HepG2 (cell line): ENCODE data around the gene FUOM. TPM values are rescaled to one million over a fixed set of nuclear protein-coding genes. Genes with fewer than 3 reads are reported as not detected.

Experiments used
- AGO1 ChIP-seq: fragments of 200-400 bp; formaldehyde crosslinking; IDR thresholded peaks from 2 replicates; pipeline ENCODE4 v1.6.1; 2017; ENCODE audit warnings: mild to moderate bottlenecking, low read depth, low read length, moderate library complexity; ENCODE audit not compliant: poor library complexity, severe bottlenecking
- DDIT3 ChIP-seq: sonication (generic); formaldehyde crosslinking; IDR thresholded peaks from 2 replicates; pipeline ENCODE4 v1.4.0; 2020; ENCODE audit warnings: mild to moderate bottlenecking, missing genetic modification reagents
- DNMT1 ChIP-seq: sonication (generic); formaldehyde crosslinking; IDR thresholded peaks from 2 replicates; pipeline ENCODE4 v1.5.1; 2020; ENCODE audit warnings: mild to moderate bottlenecking, missing genetic modification reagents
- GMEB1 ChIP-seq: sonication (generic); formaldehyde crosslinking; IDR thresholded peaks from 2 replicates; pipeline ENCODE4 v1.5.1; 2020; ENCODE audit warnings: missing genetic modification reagents, mild to moderate bottlenecking, borderline replicate concordance
- GTF2F1 ChIP-seq: fragments of 150-350 bp; IDR thresholded peaks from 2 replicates; pipeline ENCODE4 v1.6.1; 2014; ENCODE audit warnings: low read length
- HNF4A ChIP-seq: sonication (generic); formaldehyde crosslinking; IDR thresholded peaks from 2 replicates; pipeline ENCODE4 v1.4.0; 2020; ENCODE audit warnings: missing genetic modification reagents
- HNRNPK ChIP-seq: fragments of 200-400 bp; formaldehyde crosslinking; IDR thresholded peaks from 2 replicates; pipeline ENCODE4 v1.6.1; 2018; ENCODE audit warnings: low read length, low read depth, moderate library complexity, mild to moderate bottlenecking; ENCODE audit not compliant: poor library complexity, severe bottlenecking
- HOXA9 ChIP-seq: sonication (generic); formaldehyde crosslinking; IDR thresholded peaks from 2 replicates; pipeline ENCODE4 v1.8.1; 2022; ENCODE audit warnings: missing genetic modification reagents, mild to moderate bottlenecking, moderate library complexity, borderline replicate concordance
- KMT2A ChIP-seq: sonication (generic); formaldehyde crosslinking; IDR thresholded peaks from 2 replicates; pipeline ENCODE4 v1.4.0; 2020; ENCODE audit warnings: missing genetic modification reagents
- MAFF ChIP-seq: IDR thresholded peaks from 2 replicates; pipeline ENCODE4 v1.6.1; 2011; ENCODE audit warnings: low read depth, low read length, improper control_type of control experiment
- REL ChIP-seq: sonication (generic); formaldehyde crosslinking; conservative IDR thresholded peaks from 2 replicates; pipeline ENCODE4 v1.8.0; 2022; ENCODE audit warnings: mild to moderate bottlenecking, missing genetic modification reagents, moderate library complexity
- YEATS4 ChIP-seq: sonication (generic); formaldehyde crosslinking; IDR thresholded peaks from 2 replicates; pipeline ENCODE4 v1.4.0; 2020; ENCODE audit warnings: missing genetic modification reagents, borderline replicate concordance
- ZFP41 ChIP-seq: sonication (generic); formaldehyde crosslinking; IDR thresholded peaks from 2 replicates; pipeline ENCODE4 v1.4.0; 2020; ENCODE audit warnings: mild to moderate bottlenecking, missing genetic modification reagents, borderline replicate concordance
- ZFP90 ChIP-seq: sonication (generic); formaldehyde crosslinking; IDR thresholded peaks from 2 replicates; pipeline ENCODE4 v1.8.0; 2022; ENCODE audit warnings: missing genetic modification reagents, mild to moderate bottlenecking, inconsistent platforms, borderline replicate concordance
- ZNF773 ChIP-seq: sonication (generic); formaldehyde crosslinking; IDR thresholded peaks from 2 replicates; pipeline ENCODE4 v1.4.0; 2020; ENCODE audit warnings: missing genetic modification reagents, borderline replicate concordance
- polyA plus RNA-seq, 8 experiments: library from polyadenylated mRNA; depleted of rRNA in 3 of 8; stranded (reverse) in 7 of 8; unstranded in 1 of 8; fragments of >200 nt; fragmentation: Illumina TruSeq in 4 of 8; extraction: Trizol in 4 of 8; gene quantifications; 2 replicates each; pipeline versions ENCODE4 v1.2.1 to v1.2.3, GENCODE V29; 2011 to 2016; ENCODE audit warnings: low read depth in 4 of 8, missing spikeins in 1 of 8, mixed read lengths in 1 of 8; ENCODE audit not compliant: insufficient read depth in 1 of 8
- total RNA-seq, 5 experiments: library from RNA; depleted of rRNA; stranded (reverse); fragments of >200 nt; fragmentation: Illumina TruSeq; extraction: Trizol; gene quantifications; 2 replicates each; pipeline ENCODE4 v1.2.3, GENCODE V29; 2016; ENCODE audit warnings: low read depth in 1 of 5
- TF ChIP-seq, protein P1 (sequence below): sonication (generic); formaldehyde crosslinking; IDR thresholded peaks from 2 replicates; pipeline ENCODE4 v1.4.0; 2020; ENCODE audit warnings: missing genetic modification reagents
- TF ChIP-seq, protein P2 (sequence below): sonication (generic); formaldehyde crosslinking; IDR thresholded peaks from 2 replicates; pipeline ENCODE4 v1.4.0; 2020; ENCODE audit warnings: low read depth, missing genetic modification reagents

FUOM gene
- total and polyA plus RNA-seq, 2 of the 13 experiments (the other 11 are each of a cell fraction or from before 2014, with no cell fraction given), result 27.5 to 60.4 TPM

DNA sequence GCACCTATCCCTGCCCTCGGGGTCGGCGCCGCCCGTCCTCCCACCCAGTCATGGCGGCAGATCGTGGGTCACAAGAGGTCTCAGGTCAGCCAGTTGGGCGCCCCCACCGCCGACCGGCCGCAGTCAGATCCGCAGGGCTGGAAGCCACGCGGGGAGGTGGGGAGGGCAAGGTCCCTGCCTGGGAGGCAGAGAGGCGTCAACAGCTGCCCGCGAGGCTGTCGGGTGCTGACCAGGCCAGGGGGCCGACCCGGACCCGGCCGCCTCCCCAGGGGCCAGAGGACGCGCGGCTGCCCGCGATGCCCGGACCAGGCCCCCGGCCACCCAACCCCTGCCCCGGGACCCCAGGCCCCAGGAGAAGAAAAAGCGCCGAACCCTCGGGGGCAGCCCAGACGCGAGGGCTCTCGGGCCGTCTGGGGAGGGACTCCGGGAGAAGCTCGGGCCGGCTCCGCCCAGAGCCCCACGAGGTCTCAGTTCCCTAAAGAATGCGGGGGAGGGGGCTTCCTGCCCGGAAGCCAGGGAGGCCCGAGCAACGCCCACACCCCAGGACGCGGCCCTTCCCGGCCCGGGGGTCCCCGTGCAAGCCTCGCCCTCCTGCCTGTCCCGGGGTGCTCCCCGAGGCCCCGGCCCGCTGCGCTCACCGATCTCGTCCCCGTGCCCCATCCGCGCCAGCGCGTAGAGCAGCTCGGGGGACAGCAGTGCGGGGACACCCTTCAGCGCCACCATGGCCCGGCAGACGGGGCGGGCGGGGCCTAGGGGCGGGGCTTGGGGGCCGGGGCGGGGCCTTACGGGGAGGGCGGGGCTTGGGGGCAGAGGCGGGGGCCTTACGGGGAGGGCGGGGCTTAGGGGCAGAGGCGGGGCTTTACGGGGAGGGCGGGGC, at the start of gene FUOM (continued):
- TF ChIP-seq, protein P1, sequence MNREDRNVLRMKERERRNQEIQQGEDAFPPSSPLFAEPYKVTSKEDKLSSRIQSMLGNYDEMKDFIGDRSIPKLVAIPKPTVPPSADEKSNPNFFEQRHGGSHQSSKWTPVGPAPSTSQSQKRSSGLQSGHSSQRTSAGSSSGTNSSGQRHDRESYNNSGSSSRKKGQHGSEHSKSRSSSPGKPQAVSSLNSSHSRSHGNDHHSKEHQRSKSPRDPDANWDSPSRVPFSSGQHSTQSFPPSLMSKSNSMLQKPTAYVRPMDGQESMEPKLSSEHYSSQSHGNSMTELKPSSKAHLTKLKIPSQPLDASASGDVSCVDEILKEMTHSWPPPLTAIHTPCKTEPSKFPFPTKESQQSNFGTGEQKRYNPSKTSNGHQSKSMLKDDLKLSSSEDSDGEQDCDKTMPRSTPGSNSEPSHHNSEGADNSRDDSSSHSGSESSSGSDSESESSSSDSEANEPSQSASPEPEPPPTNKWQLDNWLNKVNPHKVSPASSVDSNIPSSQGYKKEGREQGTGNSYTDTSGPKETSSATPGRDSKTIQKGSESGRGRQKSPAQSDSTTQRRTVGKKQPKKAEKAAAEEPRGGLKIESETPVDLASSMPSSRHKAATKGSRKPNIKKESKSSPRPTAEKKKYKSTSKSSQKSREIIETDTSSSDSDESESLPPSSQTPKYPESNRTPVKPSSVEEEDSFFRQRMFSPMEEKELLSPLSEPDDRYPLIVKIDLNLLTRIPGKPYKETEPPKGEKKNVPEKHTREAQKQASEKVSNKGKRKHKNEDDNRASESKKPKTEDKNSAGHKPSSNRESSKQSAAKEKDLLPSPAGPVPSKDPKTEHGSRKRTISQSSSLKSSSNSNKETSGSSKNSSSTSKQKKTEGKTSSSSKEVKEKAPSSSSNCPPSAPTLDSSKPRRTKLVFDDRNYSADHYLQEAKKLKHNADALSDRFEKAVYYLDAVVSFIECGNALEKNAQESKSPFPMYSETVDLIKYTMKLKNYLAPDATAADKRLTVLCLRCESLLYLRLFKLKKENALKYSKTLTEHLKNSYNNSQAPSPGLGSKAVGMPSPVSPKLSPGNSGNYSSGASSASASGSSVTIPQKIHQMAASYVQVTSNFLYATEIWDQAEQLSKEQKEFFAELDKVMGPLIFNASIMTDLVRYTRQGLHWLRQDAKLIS (CRISPR knock-in tag), result no peak; the same call in 1 of the 2 replicates
- TF ChIP-seq DDIT3 (CRISPR knock-in tag) (no peak), DNMT1 (CRISPR knock-in tag) (no peak), HNF4A (CRISPR knock-in tag) (peak; percentile 30; the same call in 1 of the 2 replicates), REL (CRISPR knock-in tag) (no peak; the same call in 1 of the 2 replicates), MAFF (no peak), AGO1 (no peak), GTF2F1 (no peak), HOXA9 (0 out of 2 replicates have a peak, but pooled peaks have one; percentile 9), ZNF773 (CRISPR knock-in tag) (no peak), GMEB1 (0 out of 2 replicates have a peak, but pooled peaks have one; percentile 35), YEATS4 (CRISPR knock-in tag) (peak; percentile 69), KMT2A (CRISPR knock-in tag) (peak; percentile 20; the same call in 1 of the 2 replicates), ZFP90 (CRISPR knock-in tag) (no peak; the same call in 1 of the 2 replicates), HNRNPK (no peak), ZFP41 (CRISPR knock-in tag) (no peak)
- TF ChIP-seq, protein P2, sequence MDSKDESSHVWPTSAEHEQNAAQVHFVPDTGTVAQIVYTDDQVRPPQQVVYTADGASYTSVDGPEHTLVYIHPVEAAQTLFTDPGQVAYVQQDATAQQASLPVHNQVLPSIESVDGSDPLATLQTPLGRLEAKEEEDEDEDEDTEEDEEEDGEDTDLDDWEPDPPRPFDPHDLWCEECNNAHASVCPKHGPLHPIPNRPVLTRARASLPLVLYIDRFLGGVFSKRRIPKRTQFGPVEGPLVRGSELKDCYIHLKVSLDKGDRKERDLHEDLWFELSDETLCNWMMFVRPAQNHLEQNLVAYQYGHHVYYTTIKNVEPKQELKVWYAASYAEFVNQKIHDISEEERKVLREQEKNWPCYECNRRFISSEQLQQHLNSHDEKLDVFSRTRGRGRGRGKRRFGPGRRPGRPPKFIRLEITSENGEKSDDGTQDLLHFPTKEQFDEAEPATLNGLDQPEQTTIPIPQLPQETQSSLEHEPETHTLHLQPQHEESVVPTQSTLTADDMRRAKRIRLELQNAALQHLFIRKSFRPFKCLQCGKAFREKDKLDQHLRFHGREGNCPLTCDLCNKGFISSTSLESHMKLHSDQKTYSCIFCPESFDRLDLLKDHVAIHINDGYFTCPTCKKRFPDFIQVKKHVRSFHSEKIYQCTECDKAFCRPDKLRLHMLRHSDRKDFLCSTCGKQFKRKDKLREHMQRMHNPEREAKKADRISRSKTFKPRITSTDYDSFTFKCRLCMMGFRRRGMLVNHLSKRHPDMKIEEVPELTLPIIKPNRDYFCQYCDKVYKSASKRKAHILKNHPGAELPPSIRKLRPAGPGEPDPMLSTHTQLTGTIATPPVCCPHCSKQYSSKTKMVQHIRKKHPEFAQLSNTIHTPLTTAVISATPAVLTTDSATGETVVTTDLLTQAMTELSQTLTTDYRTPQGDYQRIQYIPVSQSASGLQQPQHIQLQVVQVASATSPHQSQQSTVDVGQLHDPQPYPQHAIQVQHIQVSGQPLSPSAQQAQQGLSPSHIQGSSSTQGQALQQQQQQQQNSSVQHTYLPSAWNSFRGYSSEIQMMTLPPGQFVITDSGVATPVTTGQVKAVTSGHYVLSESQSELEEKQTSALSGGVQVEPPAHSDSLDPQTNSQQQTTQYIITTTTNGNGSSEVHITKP, result no peak
